Lung (tissue), 12 donors: ENCODE data around the gene HTR1D. TPM values are rescaled to one million over a fixed set of nuclear protein-coding genes. Genes with fewer than 3 reads are reported as not detected.

Experiments
- ATAC-seq: fragments of 200-7000 bp; cut with Tn5 transposase; one replicate; pipeline ENCODE4 v1.9.1; 2020; ENCODE audit warnings: moderate number of reproducible peaks; ENCODE audit not compliant: insufficient read depth, low FRiP score
- DNase-seq, 3 donors: peaks; one replicate each; pipeline ENCODE4 v3.0.0-alpha.2; 2013 to 2017
- H3K27ac ChIP-seq, 2 donors: one replicate each; pipeline ENCODE4 v1.5.1; 2013; ENCODE audit warnings: mild to moderate bottlenecking in 2 of 2, moderate library complexity in 2 of 2, control low read depth in 1 of 2, inconsistent platforms in 1 of 2, low read depth in 1 of 2, low read length in 1 of 2
- H3K27me3 ChIP-seq, 3 donors: one replicate each; pipeline ENCODE4 v1.5.1; 2013; ENCODE audit warnings: low read length in 2 of 3; ENCODE audit not compliant: control insufficient read depth in 3 of 3, insufficient read depth in 3 of 3
- H3K36me3 ChIP-seq, 4 donors: one replicate each; pipeline ENCODE4 v1.5.1; 2013; ENCODE audit warnings: low read length in 4 of 4, mild to moderate bottlenecking in 1 of 4, moderate library complexity in 1 of 4; ENCODE audit not compliant: control insufficient read depth in 4 of 4, insufficient read depth in 4 of 4
- H3K4me1 ChIP-seq, 5 donors: one replicate each; pipeline ENCODE4 v1.5.1; 2013; ENCODE audit warnings: low read length in 5 of 5, mild to moderate bottlenecking in 2 of 5, moderate library complexity in 1 of 5; ENCODE audit not compliant: control insufficient read depth in 5 of 5, insufficient read depth in 5 of 5
- H3K4me3 ChIP-seq: one replicate; pipeline ENCODE4 v1.5.1; 2013; ENCODE audit warnings: mild to moderate bottlenecking, control low read depth, moderate library complexity
- H3K9ac ChIP-seq, 2 donors: one replicate each; pipeline ENCODE4 v1.5.1; 2013; ENCODE audit warnings: low read length in 2 of 2, control low read depth in 1 of 2; ENCODE audit not compliant: insufficient read depth in 1 of 2
- H3K9me3 ChIP-seq, 4 donors: one replicate each; pipeline ENCODE4 v1.5.1; 2013; ENCODE audit warnings: low read length in 3 of 4, mild to moderate bottlenecking in 1 of 4, moderate library complexity in 1 of 4; ENCODE audit not compliant: control insufficient read depth in 4 of 4, insufficient read depth in 3 of 4
- CTCF ChIP-seq: IDR thresholded peaks from 2 replicates; pipeline ENCODE4 v1.5.1; 2012; ENCODE audit warnings: mild to moderate bottlenecking; ENCODE audit errors: control extremely low read depth, extremely low read depth
- WGBS, 2 donors: extraction: QIAGEN DNeasy Blood & Tissue Kit; methylation state at CpG; one replicate each; pipeline ENCODE4 v1.1.7; 2013; 5-methylcytosine and 5-hydroxymethylcytosine counted together
- polyA plus RNA-seq, 2 donors: library from polyadenylated mRNA; stranded (reverse); fragments of 200-250 nt; gene quantifications; one replicate each; pipeline ENCODE4 v1.2.1, GENCODE V29; 2013
- total RNA-seq, 2 donors: library from RNA; depleted of rRNA in 1 of 2; stranded (reverse); fragments of >200 nt in 1 of 2; gene quantifications; one replicate each; pipeline ENCODE4 v1.2.1, GENCODE V29; 2014 to 2021
- donor health status: control.
- donor health status: control.
- donor health status: Bipolar disorder and iron deficiency.
- donor health status: healthy.
- donor health status: DM: yes; HTN: yes; CAD: no.

The HTR1D gene
- total and polyA plus RNA-seq, 4 donors, result 0.18 to 0.30 (median 0.25) TPM; not detected in 1

DNA sequence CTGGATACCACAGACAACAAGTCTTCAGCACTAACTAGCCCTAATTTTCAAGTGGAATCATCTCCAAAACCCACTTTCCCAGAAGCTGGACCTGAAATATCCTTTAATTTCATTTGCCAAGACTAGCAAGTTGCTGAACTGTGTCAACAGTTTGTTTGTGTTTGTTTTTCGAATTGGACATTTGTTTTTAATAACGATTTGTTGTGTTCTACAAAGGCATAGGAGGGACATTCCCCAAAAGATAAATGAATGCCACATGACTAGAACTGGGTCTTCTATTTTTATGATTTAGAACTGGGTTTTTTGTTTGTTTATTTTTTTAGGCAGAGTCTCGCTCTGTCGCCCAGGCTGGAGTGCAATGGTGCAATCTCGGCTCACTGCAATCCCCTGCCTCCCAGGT lies 66.6 kb downstream of the HTR1D start:
- H3K27me3 ChIP-seq, result no peaks in the 10 kb centered on the region
- TF ChIP-seq CTCF, result no peak
- no peak overlapping the region for H3K4me3 ChIP-seq
- DNase-seq (no peak), ATAC-seq (no peak)
- H3K27ac ChIP-seq, result no peak overlapping the region
- 79 to 86% methylated on average over 5 of the region's 5 CpGs for WGBS, 2 donors
- no peak overlapping the region for H3K9ac ChIP-seq
- H3K4me1 ChIP-seq, result peaks cover 0 to 12% (median 0%) of the 10 kb centered on the region in 5 donors
- peaks cover 0 to 2% (median 0%) of the 10 kb centered on the region in 4 donors for H3K36me3 ChIP-seq
- H3K9me3 ChIP-seq, result no peaks in the 10 kb centered on the region

DNA sequence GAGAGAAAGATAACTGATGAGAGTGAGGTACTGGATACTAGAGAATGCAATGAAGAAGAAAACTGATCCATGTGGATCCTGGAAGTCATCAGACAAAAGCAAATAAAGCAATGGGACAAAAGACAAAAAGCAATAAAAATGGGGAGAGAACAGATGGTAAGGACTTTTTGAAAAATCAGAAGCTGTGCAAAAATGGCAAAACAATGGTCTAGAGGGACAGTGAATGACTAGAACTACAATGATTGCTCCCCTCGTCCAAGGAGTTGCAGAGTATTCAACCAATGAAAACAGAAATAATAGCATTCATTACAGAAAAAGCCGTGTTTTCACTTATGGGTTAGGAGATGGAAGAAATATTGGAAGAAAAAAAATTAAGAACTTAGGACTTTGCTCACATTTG lies 67.2 kb downstream of the HTR1D start:
- peaks cover 0 to 2% (median 0%) of the 10 kb centered on the region in 4 donors for H3K36me3 ChIP-seq
- peaks cover 0 to 12% (median 0%) of the 10 kb centered on the region in 5 donors for H3K4me1 ChIP-seq
- DNase-seq (no peak), ATAC-seq (no peak)
- TF ChIP-seq CTCF, result no peak
- H3K9ac ChIP-seq, result no peak overlapping the region
- no peaks in the 10 kb centered on the region for H3K27me3 ChIP-seq
- H3K27ac ChIP-seq, result no peak overlapping the region
- WGBS, 2 donors, result 87 to 95% methylated on average over 2 of the region's 2 CpGs
- no peak overlapping the region for H3K4me3 ChIP-seq
- H3K9me3 ChIP-seq, result no peaks in the 10 kb centered on the region

- no peak for TF ChIP-seq CTCF
- DNase-seq, result no peak
- Histone ChIP-seq H3K9ac (no peak overlapping the region), H3K27ac (no peak overlapping the region), H3K9me3 (no peaks in the 10 kb centered on the region), H3K36me3 (peaks cover 0 to 1% (median 0%) of the 10 kb centered on the region in 4 donors), H3K4me3 (no peak overlapping the region), H3K27me3 (no peaks in the 10 kb centered on the region), H3K4me1 (peaks cover 0 to 17% (median 0%) of the 10 kb centered on the region in 5 donors)
- ATAC-seq, result no peak
- 24 to 29% methylated on average over 1 of the region's 1 CpG for WGBS, 2 donors
These were observed 68.2 kb downstream of the HTR1D start for GRCh38 chr1:23149114-23149513.

- Histone ChIP-seq H3K4me1 (peaks cover 0 to 16% (median 0%) of the 10 kb centered on the region in 5 donors), H3K9ac (no peak overlapping the region), H3K4me3 (no peak overlapping the region), H3K27ac (no peak overlapping the region), H3K9me3 (no peaks in the 10 kb centered on the region), H3K36me3 (peaks cover 0 to 3% (median 0%) of the 10 kb centered on the region in 4 donors), H3K27me3 (no peaks in the 10 kb centered on the region)
- ATAC-seq (no peak), DNase-seq (no peak)
- WGBS, 2 donors, result 78 to 86% methylated on average over 4 of the region's 4 CpGs
- no peak for TF ChIP-seq CTCF
These were observed 69.2 kb downstream of the HTR1D start for GRCh38 chr1:23148084-23148483.
